Tibial nerve (tissue), 4 donors: ENCODE data around the gene ADAMTS9.

Experiments used
- CTCF ChIP-seq, 5 experiments: fragments of 200-600 bp in 3 of 5; fragments of 450-650 bp in 2 of 5; sonication (generic) in 3 of 5; IDR thresholded peaks; one replicate each; pipeline ENCODE4 v1.5.1; 2016 to 2019; ENCODE audit warnings: antibody characterized with exemption in 5 of 5, mild to moderate bottlenecking in 3 of 5, moderate library complexity in 2 of 5
- EP300 ChIP-seq, 2 donors: sonication (generic); formaldehyde crosslinking; IDR thresholded peaks; one replicate each; pipeline ENCODE4 v1.6.1; 2017; ENCODE audit warnings: antibody characterized with exemption in 2 of 2, mild to moderate bottlenecking in 1 of 2

DNA sequence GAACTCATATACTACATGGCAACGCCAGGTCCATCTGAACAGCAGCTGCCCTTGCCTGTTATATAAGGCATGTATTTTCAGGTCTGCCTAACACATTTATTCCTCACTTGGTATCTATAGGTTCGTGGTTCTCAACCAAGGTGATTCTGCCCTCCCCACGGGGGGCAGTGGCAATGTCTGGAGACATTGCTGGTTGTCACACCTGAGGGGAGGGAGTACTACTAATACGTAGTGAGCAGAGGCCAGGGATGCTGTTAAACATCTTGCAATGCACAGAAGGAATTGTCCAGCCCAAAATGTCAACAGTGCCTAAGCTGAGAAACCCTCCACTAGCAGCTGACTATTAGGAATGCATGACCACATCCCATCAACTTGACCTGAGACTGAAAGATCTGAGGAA lies 32.6 kb downstream of the ADAMTS9 start:
- TF ChIP-seq CTCF (IDR thresholded peaks at IDR 0.05) (no peak), EP300 (IDR thresholded peaks at IDR 0.05) (no peak)
